Stomach (tissue), 4 donors: ENCODE data around the gene TBCCD1.

ENCODE experiments used
- POLR2A ChIP-seq, 4 donors: fragments of 450-650 bp; IDR thresholded peaks; one replicate each; pipeline ENCODE4 v1.6.1; 2016; ENCODE audit warnings: antibody characterized with exemption in 4 of 4, control low read depth in 2 of 4, mild to moderate bottlenecking in 1 of 4, moderate library complexity in 1 of 4
- TF ChIP-seq, protein P1 (sequence below), 7 experiments: fragments of 450-650 bp in 4 of 7; fragments of 200-600 bp in 3 of 7; sonication (generic) in 3 of 7; IDR thresholded peaks; one replicate each; pipeline ENCODE4 v1.5.1; 2016 to 2019; ENCODE audit warnings: antibody characterized with exemption in 7 of 7, control low read depth in 2 of 7, mild to moderate bottlenecking in 1 of 7

DNA sequence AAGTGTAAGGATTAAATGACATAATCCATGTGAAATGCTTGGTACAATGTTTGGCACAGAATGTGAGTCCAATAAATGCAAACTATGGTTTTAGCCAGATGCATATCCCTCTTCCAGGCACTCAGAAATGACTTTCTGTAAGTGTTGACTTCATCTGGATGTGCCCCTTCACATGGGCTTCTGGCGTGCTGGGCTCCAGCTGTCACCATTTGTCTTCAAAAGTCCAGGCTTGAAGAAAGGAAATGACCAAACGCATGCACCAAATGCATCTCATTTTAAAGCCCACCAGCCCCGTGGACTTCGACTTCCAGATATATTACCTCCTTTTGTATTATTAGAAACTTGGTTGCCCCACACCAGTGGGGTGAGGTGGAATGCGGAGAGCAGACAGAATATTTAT is 46.7 kb downstream of the TBCCD1 start:
- TF ChIP-seq POLR2A (IDR thresholded peaks at IDR 0.05), result no peak
- TF ChIP-seq, protein P1, sequence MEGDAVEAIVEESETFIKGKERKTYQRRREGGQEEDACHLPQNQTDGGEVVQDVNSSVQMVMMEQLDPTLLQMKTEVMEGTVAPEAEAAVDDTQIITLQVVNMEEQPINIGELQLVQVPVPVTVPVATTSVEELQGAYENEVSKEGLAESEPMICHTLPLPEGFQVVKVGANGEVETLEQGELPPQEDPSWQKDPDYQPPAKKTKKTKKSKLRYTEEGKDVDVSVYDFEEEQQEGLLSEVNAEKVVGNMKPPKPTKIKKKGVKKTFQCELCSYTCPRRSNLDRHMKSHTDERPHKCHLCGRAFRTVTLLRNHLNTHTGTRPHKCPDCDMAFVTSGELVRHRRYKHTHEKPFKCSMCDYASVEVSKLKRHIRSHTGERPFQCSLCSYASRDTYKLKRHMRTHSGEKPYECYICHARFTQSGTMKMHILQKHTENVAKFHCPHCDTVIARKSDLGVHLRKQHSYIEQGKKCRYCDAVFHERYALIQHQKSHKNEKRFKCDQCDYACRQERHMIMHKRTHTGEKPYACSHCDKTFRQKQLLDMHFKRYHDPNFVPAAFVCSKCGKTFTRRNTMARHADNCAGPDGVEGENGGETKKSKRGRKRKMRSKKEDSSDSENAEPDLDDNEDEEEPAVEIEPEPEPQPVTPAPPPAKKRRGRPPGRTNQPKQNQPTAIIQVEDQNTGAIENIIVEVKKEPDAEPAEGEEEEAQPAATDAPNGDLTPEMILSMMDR (IDR thresholded peaks at IDR 0.05), result no peak
